Fibroblast of the aortic adventitia (primary cell): ENCODE data around the gene GREB1L. TPM values are rescaled to one million over a fixed set of nuclear protein-coding genes. Genes with fewer than 3 reads are reported as not detected.

Source experiments
- DNase-seq: peaks from one replicate; pipeline ENCODE4 v3.0.0-alpha.2; 2010; ENCODE audit warnings: low read depth
- H3K4me3 ChIP-seq: 2 replicates; pipeline ENCODE4 v1.5.1; 2011; ENCODE audit warnings: low read depth, mild to moderate bottlenecking, control low read depth, low read length, moderate library complexity
- CTCF ChIP-seq: IDR thresholded peaks from 2 replicates; pipeline ENCODE4 v1.5.1; 2011; ENCODE audit warnings: mild to moderate bottlenecking, low read length, control low read depth, inconsistent platforms; ENCODE audit not compliant: insufficient read depth
- total RNA-seq: library from RNA; depleted of rRNA; stranded (reverse); fragments of >200 nt; gene quantifications from 2 replicates; pipeline ENCODE4 v1.2.3, GENCODE V29; 2012; ENCODE audit warnings: low replicate concordance

GREB1L gene
- total RNA-seq, 1 donor = 1.9 TPM

GRCh38 chr18:21261352-21261751, 19.3 kb downstream of the GREB1L start:
- DNase-seq = no peak
- H3K4me3 ChIP-seq = no peak overlapping the region
- no peak for TF ChIP-seq CTCF

DNA sequence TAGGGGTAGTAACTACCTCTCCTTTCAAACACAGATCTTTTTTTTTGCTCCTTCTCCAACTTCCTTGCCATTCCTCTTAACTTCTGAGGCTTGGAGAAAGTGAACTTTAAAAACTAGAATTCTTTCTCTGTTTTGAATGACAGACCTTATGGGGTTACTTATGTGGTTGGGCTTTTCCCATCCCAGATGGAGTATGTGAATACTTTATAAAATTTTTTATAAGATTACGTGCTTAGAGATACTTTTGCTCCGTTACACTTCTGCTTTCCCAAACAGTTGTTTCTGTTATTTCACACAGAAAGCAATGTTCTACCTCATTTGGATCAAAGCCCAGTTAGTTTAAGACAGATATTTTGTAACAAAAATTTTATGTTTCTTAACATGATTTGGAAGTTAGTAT, 20.2 kb downstream of the GREB1L start:
- no peak overlapping the region for H3K4me3 ChIP-seq
- TF ChIP-seq CTCF = no peak
- no peak for DNase-seq

GRCh38 chr18:21262979-21263378, 20.9 kb downstream of the GREB1L start:
- H3K4me3 ChIP-seq = no peak overlapping the region
- TF ChIP-seq CTCF = no peak
- DNase-seq = peak; percentile 45

DNA sequence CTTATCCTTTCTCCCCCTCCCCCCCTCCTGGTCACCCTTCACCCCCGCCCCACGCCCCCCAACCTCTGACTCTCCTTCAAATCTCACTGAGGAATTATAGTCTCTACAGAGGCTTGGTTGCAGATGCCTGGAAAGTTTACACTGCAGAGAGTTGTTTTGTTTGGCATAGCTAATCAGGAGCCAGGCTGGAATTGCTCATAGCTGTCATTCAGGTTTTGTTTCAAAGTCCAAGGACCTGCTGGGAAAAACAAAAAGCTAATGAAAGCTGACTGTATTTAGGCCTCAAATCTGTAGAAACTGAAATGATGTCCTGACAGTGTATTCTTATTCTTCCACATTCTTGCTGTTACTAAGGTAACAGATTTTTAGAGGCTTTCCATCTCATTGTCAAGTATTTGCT, 22.6 kb downstream of the GREB1L start:
- TF ChIP-seq CTCF = no peak
- H3K4me3 ChIP-seq = no peak overlapping the region
- peak; percentile 62 for DNase-seq

- DNase-seq = no peak
- no peak overlapping the region for H3K4me3 ChIP-seq
- TF ChIP-seq CTCF = no peak
These were observed 24.1 kb downstream of the GREB1L start for GRCh38 chr18:21265971-21266673.

DNA sequence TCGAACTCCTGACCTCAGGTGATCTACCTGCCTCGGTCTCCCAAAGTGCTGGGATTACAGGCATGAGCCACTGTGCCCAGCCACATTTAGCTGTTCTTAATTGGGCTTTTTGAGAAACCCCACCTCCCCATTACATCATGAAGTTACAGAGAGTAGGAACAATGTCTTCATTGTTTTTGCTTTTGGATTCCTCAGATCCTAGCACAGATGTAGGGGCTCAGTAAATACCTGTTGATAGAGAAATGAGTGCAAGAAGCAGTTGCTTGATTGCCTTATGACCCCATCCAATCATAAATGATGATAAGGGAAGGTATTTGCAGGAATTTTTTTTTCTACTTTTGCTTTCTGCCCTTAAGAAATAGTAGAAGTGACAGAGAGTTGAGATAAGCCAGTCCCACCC, 25.4 kb downstream of the GREB1L start:
- no peak overlapping the region for H3K4me3 ChIP-seq
- DNase-seq = no peak
- no peak for TF ChIP-seq CTCF

DNA sequence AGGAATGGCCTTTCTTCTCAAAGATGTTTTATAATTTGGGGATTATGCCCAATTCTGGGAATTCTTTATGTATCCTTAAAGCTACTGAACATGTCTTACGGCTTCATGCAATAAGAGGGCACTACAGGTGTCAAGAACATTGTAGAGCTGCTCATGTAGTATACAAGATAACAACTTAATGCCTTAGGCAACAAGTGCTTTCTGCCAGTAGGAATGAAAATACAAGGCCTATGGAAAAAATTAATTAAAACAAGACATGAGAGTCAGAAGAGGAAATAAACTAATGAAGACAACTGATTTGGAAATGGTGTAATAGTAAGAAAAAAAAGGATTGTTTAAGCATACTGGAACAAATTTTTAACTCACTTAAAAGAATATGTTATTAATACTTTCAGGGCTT, 27.3 kb downstream of the GREB1L start:
- no peak for TF ChIP-seq CTCF
- DNase-seq = no peak
- H3K4me3 ChIP-seq = no peak overlapping the region
